ENCODE measurements around the gene PIGN.
"Not testable (repeated sequence)": the region's sequence is repeated elsewhere in the genome, so short reads cannot be mapped to it uniquely, and the experiment has no call there.

The PIGN gene

DNA sequence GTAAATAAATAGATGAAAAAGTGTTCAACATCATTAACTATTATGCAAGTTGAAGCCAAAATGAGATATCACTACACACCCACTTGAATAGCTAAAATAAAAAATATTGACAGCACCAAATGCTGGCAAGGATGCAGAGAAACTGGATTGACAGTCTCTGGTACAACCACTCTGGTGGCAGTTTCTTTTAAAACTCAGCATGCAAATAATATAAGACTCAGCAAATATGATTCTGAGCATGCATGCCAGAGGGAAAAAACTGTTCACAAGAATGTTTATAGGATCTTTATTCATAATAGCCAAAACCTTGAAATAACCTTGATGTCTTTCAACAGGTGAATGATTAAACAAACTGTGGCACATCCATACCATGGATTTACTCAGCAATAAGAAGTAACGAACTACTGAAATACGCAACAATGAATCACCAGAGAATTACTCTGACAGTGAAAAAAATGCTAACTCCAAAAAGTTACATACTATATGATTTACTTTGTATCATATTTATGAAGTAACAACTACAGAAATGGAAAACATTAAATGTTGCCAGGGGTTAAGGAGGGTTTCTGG lies 131.8 kb downstream of the PIGN start:
- DNase-seq = no peak

DNA sequence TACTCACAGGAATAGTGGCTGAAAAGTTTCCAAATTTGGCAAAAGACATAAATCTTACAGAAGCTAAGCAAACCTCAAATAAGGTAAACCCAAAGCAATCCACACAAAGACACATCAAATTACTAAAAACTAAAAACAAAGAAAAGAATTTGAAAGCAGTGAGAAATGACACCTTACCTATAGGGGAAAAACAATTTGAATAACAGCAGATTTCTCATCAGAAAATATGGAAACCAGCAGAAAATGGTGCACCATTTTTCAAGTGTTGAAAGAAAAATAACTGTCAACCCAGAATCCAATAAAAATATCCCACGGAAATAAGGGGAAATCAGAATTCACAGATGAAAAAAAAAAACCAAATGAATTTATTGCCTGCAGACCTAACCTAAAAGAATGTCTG lies 138.6 kb downstream of the PIGN start:
- no peak for DNase-seq

DNA sequence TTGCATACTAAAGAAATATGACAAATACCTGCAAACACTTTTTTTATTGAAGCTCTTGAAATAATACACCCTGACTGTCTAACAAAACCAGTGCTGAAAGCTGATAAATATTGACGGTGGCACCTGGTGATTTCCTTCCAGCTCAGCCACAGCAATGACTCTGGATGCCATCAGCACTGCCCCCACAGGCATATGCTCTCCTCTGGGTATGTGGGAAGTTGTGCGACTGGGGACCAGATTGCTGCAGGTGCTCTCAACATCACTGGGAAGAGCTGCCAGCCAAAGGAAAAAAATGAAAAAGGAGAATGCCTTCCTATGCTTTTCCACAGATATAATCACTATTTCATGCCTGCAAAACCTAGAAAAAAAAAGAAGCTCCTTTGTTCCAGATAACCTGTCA lies 141.5 kb downstream of the PIGN start:
- DNase-seq = no peak

DNA sequence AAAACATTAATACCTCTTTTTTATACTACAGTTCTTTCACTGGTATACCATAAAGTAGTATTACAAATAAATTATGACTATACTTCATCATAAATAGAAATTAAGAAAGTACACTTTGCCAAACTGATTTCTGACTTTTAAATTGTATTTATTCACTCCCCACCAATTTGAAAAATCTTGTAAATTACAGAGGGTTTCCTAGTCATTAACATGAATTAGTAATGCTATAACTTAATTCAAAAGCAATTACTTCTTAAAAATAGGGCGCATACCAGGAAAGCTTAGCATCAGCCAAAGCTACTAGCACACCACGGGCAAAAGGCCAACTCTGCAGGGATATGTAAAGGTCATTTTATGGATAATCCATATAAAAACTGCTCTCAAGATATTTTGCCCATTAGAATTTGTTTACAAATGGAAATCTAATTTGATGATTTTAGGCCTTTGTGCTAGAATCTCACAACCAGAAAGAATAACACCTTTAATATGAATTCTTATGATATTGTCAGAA lies 142.3 kb downstream of the PIGN start:
- DNase-seq = no peak

DNA sequence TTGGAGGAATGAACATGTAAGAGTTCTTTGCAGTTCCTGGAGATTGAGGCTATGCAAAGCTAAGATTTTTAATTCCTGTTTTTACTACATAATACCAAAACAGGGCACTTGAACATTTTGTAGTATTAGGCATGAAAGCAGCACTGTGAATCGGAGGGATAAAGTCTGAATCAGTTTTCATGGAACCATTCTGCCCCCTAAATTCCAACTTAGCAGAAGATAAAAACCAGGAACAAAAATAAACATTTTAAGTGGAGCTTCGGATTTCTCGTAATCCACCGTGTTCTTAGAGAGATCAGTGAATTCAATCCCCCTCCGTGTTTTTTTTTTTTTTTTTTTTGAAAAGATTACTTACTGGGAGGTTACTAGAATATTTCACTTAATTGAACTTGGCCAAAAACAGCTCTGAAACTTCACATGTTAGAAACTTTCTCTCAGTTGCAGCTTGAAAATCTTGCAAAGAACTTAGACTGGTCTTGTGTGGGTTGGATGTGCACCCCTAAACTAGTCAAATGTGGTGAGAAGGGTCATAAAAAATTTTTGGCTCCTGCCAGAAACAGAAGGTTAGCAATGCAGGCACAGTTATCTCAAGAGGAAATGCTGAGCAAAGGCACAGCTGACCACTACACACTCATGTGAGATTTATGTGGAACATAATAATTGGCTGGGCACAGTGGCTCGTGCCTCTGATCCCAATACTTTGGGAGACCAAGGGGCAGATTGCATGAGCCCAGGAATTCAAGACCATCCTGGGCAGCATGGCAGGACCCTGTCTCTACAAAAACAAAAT lies 148.7 kb downstream of the PIGN start:
- no peak for DNase-seq

DNA sequence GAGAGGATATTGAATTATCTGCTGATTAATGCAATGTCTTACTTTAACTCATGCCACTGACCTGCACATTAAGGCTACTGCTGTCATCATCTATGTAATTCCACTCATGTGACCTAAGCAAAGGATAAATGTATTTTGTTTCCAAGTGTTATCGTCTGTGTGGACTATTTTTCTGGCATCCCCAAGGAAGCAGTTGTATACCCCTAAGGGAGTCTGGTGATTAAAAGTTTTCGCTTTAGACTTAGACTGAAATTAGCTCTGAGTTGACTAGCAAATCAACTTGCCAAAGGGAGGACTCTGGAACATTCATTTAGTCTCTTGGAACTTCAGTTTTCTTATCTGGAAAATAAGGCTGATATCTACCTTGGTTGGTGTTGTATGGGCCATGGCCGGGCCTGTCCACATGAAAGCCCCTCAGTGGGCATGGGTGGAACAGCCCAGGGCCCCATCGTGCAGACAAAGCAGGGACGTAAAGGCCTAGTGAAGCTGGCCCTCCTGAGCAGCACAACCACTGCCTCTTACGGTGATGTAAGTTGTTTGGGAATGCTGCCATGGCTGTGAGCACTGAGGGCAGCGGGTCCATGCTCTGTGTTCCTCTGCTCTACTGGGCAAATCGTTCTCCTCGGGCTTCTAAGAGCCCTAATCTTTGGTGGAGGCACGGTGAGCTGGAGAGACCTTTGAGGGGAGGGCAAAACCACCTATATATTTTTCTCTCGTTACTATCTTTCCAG lies 149.7 kb downstream of the PIGN start:
- DNase-seq = no peak

DNA sequence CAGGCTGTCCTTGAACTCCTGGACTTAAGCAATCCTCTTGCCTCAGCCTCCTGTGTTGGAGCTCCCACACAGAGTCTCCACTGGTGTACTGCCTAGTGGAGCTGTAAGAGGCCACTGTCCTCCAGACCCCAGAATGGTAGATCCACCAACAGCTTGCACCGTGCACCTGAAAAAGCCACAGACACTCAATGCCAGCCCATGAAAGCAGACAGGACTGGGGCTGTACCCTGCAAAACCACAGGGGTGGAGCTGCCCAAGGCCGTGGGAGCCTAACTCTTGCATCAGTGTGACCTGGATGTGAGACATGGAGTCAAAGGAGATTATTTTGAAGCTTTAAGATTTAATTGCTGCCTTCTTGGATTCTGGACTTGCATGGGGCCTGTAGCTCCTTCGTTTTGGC lies 152.6 kb downstream of the PIGN start:
- not testable (repeated sequence) for DNase-seq

DNA sequence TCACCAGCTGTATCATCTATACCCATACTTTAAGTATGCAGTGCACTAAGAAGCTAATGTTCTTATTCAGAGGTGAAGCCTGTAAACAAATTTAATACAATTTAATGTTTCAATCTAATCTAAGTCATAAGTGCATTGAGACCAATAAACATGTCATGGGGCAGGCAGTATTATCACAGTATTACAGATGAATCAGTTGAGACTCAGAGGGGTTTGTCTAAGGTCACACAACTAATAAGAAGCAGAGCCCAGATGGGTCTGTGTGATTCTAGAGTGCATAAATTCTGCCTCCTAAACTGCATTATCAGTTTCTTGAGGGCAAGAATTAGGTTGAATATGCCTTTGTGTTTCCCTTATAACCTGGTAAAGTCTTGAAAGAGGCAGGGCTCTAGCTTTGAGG lies 153.1 kb downstream of the PIGN start:
- DNase-seq = no peak

DNA sequence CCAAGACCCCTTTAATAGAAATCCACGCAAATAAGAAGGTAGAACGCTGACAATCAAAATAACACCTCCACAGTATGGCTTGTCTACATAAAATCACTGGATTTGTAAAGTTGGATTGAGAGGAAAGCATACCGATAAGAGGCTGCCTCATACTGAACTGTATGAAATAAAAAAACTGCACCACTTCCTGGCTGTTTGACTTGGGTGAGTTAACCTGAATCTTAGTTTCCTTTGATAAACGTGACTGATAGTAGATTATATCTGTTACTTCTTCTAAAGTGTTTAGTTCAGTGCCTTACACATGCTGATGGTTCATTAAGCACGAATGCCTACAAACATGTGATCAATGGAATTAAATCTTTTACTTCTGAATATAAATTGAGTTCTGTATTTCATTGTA lies 153.6 kb downstream of the PIGN start:
- peak in 3 of 6 experiments; percentile 27 to 45 (median 42) for DNase-seq

DNA sequence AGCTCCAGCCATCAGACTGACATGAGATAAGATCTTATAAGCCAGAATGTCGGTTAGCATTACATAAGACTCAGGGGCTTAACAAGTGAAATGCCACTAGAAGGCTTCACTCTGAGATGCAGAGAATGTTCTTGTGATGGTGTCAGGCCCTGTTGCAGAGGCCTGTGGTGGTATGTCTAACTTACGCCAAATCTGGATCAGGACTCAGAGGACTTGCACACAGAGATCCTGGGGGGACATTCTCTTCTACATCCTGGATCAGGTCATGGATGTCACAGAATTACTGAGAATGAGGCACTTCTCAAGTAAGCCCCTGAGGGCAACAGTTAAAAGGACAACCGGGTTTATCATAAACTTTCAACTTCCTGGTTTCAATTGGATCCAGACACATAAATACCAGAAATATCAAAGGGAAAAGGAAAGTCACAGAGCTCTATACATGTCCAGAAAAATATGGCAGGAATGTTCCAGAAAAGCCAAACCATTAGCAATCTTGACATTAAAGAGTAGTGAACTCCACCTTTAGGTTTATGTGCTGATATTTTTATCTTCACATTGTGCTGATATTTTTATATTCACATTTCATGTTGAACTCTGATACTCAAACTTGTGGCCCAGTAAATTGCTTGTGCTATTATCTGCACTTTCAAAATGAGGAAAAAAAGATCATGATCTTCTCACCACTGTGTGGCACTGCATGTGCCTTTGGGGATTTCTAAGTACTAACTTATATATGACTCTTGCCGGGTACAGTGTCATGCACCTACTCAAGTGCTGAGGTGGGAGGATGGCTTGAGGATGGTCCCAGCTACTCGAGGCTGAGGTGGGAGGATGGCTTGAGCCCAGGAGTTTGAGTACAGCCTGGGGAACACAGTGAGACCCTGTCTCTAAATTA lies 156.5 kb downstream of the PIGN start:
- no peak for DNase-seq

DNA sequence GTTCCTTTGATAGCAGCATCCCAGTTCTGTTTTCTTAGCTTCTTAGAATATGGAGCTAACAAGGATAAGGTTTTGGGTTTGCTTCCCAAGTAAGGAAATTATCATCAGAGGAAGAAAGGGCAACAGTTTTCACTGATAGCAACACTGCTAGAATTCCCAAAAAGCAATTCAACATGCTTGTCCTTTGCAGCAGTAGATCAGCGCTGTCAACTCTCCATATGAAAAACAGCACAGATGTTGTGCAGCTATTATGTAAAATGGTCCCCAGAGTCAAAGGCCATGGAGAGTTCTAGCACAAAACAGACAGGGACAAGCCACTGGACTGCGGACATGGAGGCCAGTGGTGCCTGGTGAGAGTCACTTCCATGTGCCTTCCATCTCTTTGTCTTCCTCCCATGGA lies 158.1 kb downstream of the PIGN start:
- DNase-seq = no peak

DNA sequence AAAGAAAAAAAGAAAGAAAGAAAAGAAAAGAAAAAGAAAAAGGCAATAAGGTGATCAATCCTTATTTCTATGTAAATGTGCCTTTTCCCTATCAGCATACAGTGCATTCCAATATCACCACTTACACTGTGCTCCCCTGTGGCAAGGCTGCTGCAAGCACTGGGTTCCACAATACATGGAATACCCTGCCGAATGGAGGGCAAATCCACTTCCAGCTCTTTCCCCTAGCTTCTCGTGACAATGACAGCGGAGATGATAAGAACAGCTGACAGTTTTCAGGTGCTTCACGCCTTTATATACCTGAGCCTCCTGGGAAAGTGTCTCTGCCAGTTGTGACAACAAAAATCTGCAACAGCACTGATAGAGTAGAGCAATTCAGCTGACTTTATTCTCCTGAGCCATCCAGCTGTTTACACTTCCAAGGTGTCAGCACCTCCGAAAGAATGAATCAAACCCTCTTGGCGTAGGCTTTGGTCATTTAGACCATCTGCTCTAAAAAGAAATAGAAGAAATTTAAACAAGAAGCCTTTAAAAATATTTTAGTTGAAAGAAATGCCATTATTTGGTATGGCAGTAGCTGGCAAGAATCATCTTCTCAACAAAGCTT lies 158.8 kb downstream of the PIGN start:
- DNase-seq = no peak

DNA sequence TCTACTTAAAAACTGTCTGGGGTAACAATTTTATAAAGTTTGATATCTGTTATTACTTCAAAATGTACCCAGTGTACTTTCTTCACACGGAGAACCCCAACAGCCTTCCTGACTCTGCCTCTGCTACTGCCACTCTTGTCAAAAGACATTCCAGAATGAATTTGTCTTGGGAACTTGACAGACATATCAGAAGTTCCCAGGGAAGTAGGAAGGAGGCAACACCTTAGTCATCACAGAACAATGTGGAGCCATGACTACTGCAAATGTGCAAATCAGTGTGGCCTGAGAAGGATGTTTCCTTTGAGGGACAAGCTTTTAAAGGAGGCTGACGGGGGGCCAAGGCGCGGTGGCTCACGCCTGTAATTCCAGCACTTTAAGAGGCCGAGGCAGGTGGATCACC lies 160.3 kb downstream of the PIGN start:
- DNase-seq = no peak

DNA sequence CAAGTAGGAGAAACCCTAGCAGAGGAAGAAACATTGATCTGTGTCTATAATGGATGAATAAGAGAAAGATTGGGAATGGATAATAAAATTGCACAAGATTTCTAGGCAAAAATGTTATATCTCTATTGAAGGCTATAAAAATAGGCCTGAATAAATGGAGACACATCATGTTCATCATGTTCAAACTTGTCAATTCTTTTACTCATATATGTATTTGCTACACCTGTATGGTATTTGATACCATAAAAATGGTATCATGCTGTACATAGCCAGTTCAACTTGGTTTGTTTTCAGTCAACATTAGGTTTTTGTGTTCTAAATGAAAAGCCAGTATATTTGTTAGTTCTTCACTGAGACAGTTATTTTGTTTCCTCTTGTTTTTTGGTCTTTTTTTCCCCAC lies 161.9 kb downstream of the PIGN start:
- no peak for DNase-seq

DNA sequence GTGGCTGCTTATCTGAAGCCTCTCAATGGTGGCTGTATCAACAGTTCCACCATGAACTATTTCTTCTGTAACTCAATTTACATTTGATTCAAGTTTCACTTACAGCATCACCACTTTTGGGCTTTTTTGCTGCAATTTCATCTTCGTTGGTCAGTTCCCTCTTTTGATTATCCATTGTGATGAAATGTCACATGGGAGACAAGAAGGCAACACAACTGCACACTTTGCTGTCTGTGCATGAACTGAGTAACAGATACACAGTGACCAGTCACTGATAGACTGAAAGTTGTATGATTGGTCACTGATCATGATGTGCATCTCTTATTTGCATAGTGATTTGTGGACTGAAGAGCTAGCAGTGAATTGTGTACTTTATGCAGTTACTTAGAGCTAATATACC lies 163.3 kb downstream of the PIGN start:
- no peak for DNase-seq

DNA sequence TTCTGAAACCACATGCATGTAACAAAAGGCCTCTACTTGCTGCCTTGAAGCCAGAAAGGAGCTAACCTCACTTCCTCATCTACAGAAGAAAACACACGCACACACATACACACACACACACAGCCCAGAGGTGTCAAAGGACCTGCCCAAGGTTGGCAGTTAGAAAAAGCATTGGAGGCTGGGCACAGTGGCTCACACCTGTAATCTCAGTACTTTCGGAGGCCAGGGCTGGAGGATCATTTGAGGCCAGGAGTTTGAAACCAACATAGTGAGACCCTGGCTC lies 168.2 kb downstream of the PIGN start:
- DNase-seq = peak in 1 of 6 experiments; percentile 12

DNA sequence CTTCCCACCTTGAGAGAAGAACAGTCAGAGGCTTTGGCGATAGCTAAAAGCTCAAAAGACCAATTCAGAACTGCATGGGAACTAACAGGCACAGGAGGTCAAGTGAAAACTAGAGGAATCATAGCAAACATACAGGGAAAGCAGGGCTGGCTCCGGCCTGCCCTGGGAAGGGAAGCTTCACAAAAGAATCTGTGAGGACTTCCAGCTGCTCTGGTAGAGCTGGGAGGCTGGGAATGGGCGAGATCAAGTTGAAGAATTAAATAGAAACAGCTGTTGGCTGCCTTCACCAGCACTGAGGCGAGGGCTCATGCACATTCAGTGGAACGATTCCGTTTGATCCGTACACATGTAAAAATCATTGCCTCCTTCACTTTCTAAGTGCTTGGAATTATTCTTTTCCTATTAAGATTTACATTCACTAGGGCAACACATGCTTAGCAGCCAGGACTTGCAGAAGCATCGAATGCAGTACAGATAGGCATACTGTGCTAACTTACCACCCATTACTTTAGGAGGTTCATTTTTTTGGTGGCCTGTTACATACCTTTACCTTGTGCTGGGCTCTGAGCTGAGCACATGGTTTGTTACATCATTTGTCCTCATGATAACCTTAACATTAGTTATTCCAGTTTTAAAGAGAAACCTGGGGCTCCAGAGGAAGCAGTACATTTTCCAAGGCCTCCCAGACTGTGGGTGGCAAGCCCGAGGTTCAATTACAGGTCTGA lies 168.7 kb downstream of the PIGN start:
- DNase-seq = no peak

DNA sequence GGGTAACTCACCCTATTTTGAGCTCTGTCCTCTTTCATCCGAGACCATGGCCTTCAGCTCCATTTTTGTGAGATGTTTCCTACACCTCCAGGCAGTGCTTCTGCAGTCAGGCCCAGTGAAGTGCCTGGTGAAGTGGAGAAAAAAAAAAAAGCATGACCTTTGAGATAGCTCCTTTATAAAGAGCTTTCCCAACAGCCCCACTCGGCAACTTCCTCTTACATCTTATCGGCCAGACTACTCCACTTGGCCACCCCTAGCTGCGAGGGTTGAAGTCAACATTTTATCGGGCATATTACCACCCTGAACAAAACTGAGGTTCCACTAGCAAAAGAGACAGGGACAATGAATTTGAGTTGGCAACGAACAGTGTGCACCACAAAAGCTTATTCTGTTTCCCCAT lies 169.2 kb downstream of the PIGN start:
- no peak for DNase-seq

DNA sequence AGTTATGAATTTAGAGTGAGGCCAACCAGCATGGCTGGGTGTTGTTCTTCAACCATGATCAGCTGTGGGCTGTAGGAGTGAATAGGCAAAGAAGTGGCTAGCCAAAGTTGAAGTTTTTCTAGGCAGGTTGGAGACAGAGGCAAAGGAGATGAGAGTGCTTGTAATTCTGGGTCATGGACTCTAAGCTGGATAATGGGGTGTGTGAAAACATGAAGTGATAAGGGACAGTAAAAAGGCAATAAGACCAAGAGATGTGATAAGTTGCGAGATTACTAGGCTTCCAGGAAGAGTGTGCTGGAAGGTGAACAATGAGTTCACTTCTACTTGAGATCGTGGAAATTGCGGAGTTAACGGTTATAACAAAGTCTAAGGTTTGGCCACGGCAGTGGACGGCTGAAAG lies 175.4 kb downstream of the PIGN start:
- DNase-seq = no peak

DNA sequence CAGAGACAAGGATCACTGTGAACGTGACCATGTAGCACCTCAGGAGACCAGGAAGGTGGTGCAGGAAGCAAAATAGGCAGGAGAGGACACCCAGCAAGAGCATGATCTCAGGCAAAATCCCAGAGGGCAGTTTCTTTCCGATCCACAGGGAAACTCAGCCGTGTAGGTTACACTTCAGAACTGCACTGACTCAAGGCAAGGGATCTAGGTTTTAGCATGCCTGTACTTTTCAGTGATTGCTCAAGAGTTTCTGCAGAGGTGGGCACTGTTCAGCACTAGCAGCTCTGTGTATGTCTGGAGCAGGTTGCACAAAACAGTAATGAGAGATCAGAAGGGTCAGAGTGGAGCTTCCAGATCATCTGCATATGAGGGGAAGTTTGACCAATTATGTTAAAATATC lies 177.3 kb downstream of the PIGN start:
- DNase-seq = no peak

DNA sequence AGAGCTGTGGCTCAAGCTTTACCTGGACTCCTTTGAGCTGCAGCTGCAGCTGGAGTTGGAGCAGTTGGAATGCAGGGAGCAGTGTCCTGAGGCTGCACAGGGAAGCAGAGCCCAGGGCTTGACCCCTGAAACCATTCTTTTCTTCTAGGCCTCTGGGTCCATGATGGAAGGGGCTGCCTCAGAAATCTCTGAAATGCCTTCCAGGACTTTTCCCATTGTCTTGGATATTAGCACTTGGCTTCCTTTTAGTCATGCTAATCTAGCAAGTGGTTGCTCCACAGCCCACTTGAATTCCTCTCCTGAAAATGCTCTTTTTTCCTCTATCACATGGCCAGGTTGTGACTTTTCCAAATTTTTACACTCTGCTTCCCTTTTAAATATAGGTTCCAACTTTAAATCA lies 185.5 kb downstream of the PIGN start:
- DNase-seq = no peak

DNA sequence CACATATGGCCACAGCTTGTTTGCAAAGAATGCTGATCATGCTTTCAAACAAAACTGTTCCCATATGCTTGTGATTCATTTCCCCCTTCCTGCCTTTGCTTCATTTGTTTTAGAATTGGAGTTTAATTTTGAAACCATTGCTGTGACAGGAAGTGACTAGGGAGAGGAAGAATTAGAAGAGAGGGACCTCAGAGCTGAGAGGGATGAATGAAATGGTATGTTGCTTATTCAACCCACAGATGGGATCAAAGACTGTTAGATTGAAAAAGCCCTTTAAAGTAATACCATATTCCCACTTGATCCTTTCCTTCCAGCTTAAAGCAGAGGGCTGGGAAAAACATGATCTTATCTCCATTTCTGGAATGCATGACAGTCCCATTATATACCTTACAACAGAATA lies 187.9 kb downstream of the PIGN start:
- no peak for DNase-seq

Measured in stimulated activated naive CD4-positive, alpha-beta T cell (primary cell).